SU-DHL-6 (cell line): Measurements from ENCODE around the gene DIPK1B.
"Not testable (repeated sequence)": the region's sequence is repeated elsewhere in the genome, so short reads cannot be mapped to it uniquely, and the experiment has no call there.

ENCODE experiments used
- H2AFZ ChIP-seq: fragments of 200-600 bp; sonication (generic); 2 replicates; pipeline ENCODE4 v1.6.1; 2014; ENCODE audit warnings: low read depth, mild to moderate bottlenecking, moderate library complexity, mixed read lengths, antibody characterized with exemption, low read length; ENCODE audit not compliant: severe bottlenecking
- H3F3A ChIP-seq: fragments of 200-600 bp; shearing (Covaris generic); 2 replicates; pipeline ENCODE4 v1.6.0; 2016; ENCODE audit warnings: antibody characterized with exemption, mild to moderate bottlenecking; ENCODE audit not compliant: insufficient read depth
- H3K27ac ChIP-seq: fragments of 200-600 bp; sonication (generic); 2 replicates; pipeline ENCODE4 v1.5.1; 2016; ENCODE audit warnings: low read depth, mild to moderate bottlenecking, low read length, moderate library complexity, mixed read lengths
- H3K27me3 ChIP-seq: fragments of 200-600 bp; sonication (generic), shearing (Covaris generic); 2 replicates; pipeline ENCODE4 v1.6.0; 2014; ENCODE audit warnings: mild to moderate bottlenecking, low read length
- H3K36me3 ChIP-seq: fragments of 200-600 bp; sonication (generic); 2 replicates; pipeline ENCODE4 v1.6.1; 2014; ENCODE audit warnings: mild to moderate bottlenecking, low read length, mixed read lengths
- H3K4me2 ChIP-seq: fragments of 300-600, 200-600 bp; shearing (Covaris generic), sonication (generic); 2 replicates; pipeline ENCODE4 v1.6.0; 2014; ENCODE audit warnings: low read length, low read depth, mild to moderate bottlenecking; ENCODE audit not compliant: poor library complexity, severe bottlenecking
- H3K4me3 ChIP-seq: fragments of 200-600 bp; sonication (generic); 2 replicates; pipeline ENCODE4 v1.5.1; 2014; ENCODE audit warnings: antibody characterized with exemption, low read length, mild to moderate bottlenecking, mixed read lengths; ENCODE audit not compliant: insufficient read depth, poor library complexity, severe bottlenecking
- H3K79me2 ChIP-seq: fragments of 200-600 bp; sonication (generic); 2 replicates; pipeline ENCODE4 v1.6.1; 2014; ENCODE audit warnings: mild to moderate bottlenecking, low read length, moderate library complexity; ENCODE audit not compliant: insufficient read depth
- H3K9ac ChIP-seq: fragments of 200-600 bp; sonication (generic); 2 replicates; pipeline ENCODE4 v1.7.0; 2014; ENCODE audit warnings: mild to moderate bottlenecking, low read length
- H3K9me2 ChIP-seq: fragments of 200-600 bp; sonication (generic); replicated peaks from 2 replicates; pipeline ENCODE4 v1.6.1; 2014; ENCODE audit warnings: low read length; ENCODE audit not compliant: insufficient read depth
- H3K9me3 ChIP-seq: fragments of 200-600 bp; sonication (generic); 2 replicates; pipeline ENCODE4 v1.6.1; 2014; ENCODE audit warnings: low read length, mixed read lengths; ENCODE audit not compliant: insufficient read depth
- H4K20me1 ChIP-seq: fragments of 200-600 bp; sonication (generic); 2 replicates; pipeline ENCODE4 v1.6.1; 2014; ENCODE audit warnings: low read depth, mild to moderate bottlenecking, antibody characterized with exemption, low read length, moderate library complexity, mixed read lengths
- CTCF ChIP-seq: fragments of 200-600 bp; sonication (generic); IDR thresholded peaks from one replicate; pipeline ENCODE4 v1.5.1; 2017; ENCODE audit warnings: antibody characterized with exemption, mild to moderate bottlenecking, low read length, moderate library complexity; ENCODE audit not compliant: insufficient read depth, poor library complexity, severe bottlenecking
- EZH2phosphoT487 ChIP-seq: fragments of 200-600 bp; sonication (generic), shearing (Covaris generic); conservative IDR thresholded peaks from 2 replicates; pipeline ENCODE4 v1.6.1; 2018; ENCODE audit warnings: mild to moderate bottlenecking, antibody characterized with exemption, low read length, moderate library complexity, mixed read lengths

Gene DIPK1B

DNA sequence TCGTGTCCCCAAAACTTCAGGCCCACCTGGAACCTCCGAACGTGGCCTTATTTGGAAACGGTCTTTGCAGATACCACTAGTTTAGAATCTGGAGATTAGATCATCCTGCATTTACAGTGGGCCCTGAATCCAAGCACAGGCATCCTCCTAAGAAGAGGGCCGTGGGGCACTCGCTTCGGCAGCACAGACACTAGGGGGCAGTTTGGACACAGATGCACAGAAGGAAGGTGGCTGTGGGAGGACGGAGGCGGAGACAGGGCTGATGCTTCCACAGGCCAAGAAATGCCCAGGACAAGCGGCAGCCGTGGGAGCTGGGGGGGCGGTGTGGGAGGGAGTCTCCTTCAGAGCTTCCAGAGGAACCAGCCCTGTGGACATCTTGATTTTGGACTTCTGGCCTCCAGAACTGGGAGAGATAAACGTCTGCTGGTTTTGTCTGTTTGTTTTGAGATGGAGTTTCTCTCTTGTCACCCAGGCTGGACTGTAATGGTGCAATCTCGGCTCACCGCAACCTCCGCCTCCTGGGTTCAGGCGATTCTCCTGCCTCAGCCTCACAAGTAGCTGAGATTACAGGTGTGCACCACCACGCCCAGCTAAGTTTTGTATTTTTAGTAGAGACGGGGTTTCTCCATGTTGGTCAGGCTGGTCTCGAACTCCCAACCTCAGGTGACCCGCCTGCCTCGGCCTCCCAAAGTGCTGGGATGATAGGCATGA lies 48.6 kb downstream of the DIPK1B start:
- not testable (repeated sequence) for H4K20me1 ChIP-seq, H3K27me3 ChIP-seq, H3F3A ChIP-seq, H3K4me3 ChIP-seq, H3K4me2 ChIP-seq, H2AFZ ChIP-seq, H3K9ac ChIP-seq, H3K9me2 ChIP-seq, H3K36me3 ChIP-seq, H3K9me3 ChIP-seq, H3K79me2 ChIP-seq, H3K27ac ChIP-seq
- TF ChIP-seq CTCF = peak; percentile 67

- H4K20me1 ChIP-seq = no peaks in the 10 kb centered on the region
- no peak overlapping the region for H3K9ac ChIP-seq
- H2AFZ ChIP-seq = no peak overlapping the region
- H3K36me3 ChIP-seq = no peaks in the 10 kb centered on the region
- H3K4me3 ChIP-seq = no peak overlapping the region
- no peaks in the 10 kb centered on the region for H3F3A ChIP-seq
- no peak for TF ChIP-seq CTCF
- no peak for TF ChIP-seq EZH2phosphoT487
- no peaks in the 10 kb centered on the region for H3K9me3 ChIP-seq
- no peak overlapping the region for H3K4me2 ChIP-seq
- no peak overlapping the region for H3K27ac ChIP-seq
- no peaks in the 10 kb centered on the region for H3K9me2 ChIP-seq
- no peaks in the 10 kb centered on the region for H3K79me2 ChIP-seq
- no peaks in the 10 kb centered on the region for H3K27me3 ChIP-seq
These were observed 49.2 kb downstream of the DIPK1B start for GRCh38 chr9:136761545-136761981.

DNA sequence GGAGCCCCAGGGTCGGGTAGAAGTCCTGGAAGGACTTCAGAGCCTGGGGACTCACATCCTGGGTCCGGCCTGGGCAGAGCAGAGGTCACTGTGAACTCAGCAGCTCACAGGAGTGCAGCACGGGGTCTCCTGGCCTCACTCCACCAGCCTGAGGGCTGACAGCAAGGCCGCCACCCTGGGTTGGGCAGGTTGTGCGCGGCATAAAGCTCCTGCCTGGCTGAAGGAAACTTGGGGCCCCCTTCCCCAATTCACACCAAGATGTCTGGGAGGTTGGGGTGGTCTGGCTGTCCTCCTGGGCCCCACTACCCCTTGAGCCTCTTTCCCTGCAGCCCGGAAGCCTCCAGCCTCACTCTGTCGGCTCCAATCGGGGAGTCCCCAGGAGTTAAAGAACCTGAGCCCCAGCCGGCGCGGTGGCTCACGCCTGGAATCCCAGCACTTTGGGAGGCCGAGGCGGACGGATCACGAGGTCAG lies 49.9 kb downstream of the DIPK1B start:
- Histone ChIP-seq H3F3A (no peaks in the 10 kb centered on the region), H3K27me3 (no peaks in the 10 kb centered on the region), H2AFZ (no peak overlapping the region), H4K20me1 (no peaks in the 10 kb centered on the region), H3K36me3 (no peaks in the 10 kb centered on the region), H3K27ac (no peak overlapping the region), H3K79me2 (no peaks in the 10 kb centered on the region), H3K9ac (no peak overlapping the region), H3K4me2 (no peak overlapping the region), H3K9me2 (no peaks in the 10 kb centered on the region), H3K9me3 (no peaks in the 10 kb centered on the region), H3K4me3 (no peak overlapping the region)
- no peak for TF ChIP-seq CTCF
- TF ChIP-seq EZH2phosphoT487 = no peak
